ENCODE measurements around the gene CDO1.

DNA sequence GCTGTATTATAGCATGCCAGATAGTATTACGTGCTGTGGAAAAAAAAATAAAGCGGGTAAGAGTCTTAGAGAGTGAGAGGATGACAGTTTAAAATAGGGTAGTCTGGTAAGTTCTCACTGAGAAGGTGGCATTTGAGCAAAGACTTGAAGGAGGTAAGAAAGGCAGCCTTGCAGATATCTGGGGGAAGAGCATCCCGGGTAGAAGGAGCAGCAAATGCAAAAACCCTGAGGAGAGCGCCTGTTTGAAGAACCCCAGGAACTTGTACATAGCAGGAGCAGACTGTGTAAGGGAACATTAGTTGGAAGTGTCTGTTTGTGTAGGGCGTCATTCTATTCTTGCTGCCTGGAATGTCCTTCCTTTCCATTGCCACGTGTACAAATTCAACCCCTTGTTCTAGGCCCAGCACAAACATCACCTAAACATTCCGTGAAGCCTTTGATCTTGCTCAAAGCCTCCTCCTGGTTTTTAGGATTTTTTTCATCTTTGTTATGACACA lies 27.9 kb upstream of the CDO1 start:
- TF ChIP-seq POLR2A (IDR thresholded peaks at IDR 0.05): no peak
- TF ChIP-seq, protein P1, sequence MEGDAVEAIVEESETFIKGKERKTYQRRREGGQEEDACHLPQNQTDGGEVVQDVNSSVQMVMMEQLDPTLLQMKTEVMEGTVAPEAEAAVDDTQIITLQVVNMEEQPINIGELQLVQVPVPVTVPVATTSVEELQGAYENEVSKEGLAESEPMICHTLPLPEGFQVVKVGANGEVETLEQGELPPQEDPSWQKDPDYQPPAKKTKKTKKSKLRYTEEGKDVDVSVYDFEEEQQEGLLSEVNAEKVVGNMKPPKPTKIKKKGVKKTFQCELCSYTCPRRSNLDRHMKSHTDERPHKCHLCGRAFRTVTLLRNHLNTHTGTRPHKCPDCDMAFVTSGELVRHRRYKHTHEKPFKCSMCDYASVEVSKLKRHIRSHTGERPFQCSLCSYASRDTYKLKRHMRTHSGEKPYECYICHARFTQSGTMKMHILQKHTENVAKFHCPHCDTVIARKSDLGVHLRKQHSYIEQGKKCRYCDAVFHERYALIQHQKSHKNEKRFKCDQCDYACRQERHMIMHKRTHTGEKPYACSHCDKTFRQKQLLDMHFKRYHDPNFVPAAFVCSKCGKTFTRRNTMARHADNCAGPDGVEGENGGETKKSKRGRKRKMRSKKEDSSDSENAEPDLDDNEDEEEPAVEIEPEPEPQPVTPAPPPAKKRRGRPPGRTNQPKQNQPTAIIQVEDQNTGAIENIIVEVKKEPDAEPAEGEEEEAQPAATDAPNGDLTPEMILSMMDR (IDR thresholded peaks at IDR 0.05): no peak

Data from testis (tissue), 2 donors.